OCI-LY1 (cell line): Measurements from ENCODE around the gene HOXA7.

ENCODE experiments used
- H2AFZ ChIP-seq: fragments of 200-600 bp; sonication (generic), shearing (Covaris generic); 2 replicates; pipeline ENCODE4 v1.6.0; 2014; ENCODE audit warnings: antibody characterized with exemption, mild to moderate bottlenecking, low read length
- H3F3A ChIP-seq: fragments of 200-600 bp; sonication (generic), shearing (Covaris generic); 2 replicates; pipeline ENCODE4 v1.6.0; 2014; ENCODE audit warnings: mild to moderate bottlenecking, antibody characterized with exemption, low read length, moderate library complexity; ENCODE audit not compliant: insufficient read depth
- H3K27ac ChIP-seq: fragments of 200-600 bp; sonication (generic); 2 replicates; pipeline ENCODE4 v1.5.1; 2014; ENCODE audit warnings: low read length, mixed run types, mild to moderate bottlenecking, low read depth; ENCODE audit not compliant: poor library complexity, severe bottlenecking
- H3K27me3 ChIP-seq: fragments of 200-600 bp; sonication (generic); 2 replicates; pipeline ENCODE4 v1.6.0; 2014; ENCODE audit warnings: antibody characterized with exemption, mild to moderate bottlenecking, low read length, moderate library complexity; ENCODE audit not compliant: insufficient read depth
- H3K36me3 ChIP-seq: fragments of 200-600 bp; sonication (generic); 2 replicates; pipeline ENCODE4 v1.6.1; 2014; ENCODE audit warnings: mild to moderate bottlenecking, antibody characterized with exemption, low read length, moderate library complexity, mixed read lengths; ENCODE audit not compliant: insufficient read depth
- H3K4me1 ChIP-seq: fragments of 200-600 bp; sonication (generic); 2 replicates; pipeline ENCODE4 v1.5.1; 2014; ENCODE audit warnings: mild to moderate bottlenecking, low read length, moderate library complexity; ENCODE audit not compliant: insufficient read depth, severe bottlenecking
- H3K4me2 ChIP-seq: fragments of 200-600 bp; sonication (generic), shearing (Covaris generic); 2 replicates; pipeline ENCODE4 v1.6.1; 2014; ENCODE audit warnings: low read length
- H3K4me3 ChIP-seq: fragments of 200-600 bp; sonication (generic); 2 replicates; pipeline ENCODE4 v1.5.1; 2014; ENCODE audit warnings: low read length, low read depth, mild to moderate bottlenecking, mixed read lengths; ENCODE audit not compliant: poor library complexity, severe bottlenecking
- H3K79me2 ChIP-seq: fragments of 200-600 bp; shearing (Covaris generic); 2 replicates; pipeline ENCODE4 v1.6.1; 2016; ENCODE audit warnings: mixed run types, low read length, mixed read lengths; ENCODE audit not compliant: insufficient read depth
- H3K9ac ChIP-seq: fragments of 200-600 bp; sonication (generic), shearing (Covaris generic); 2 replicates; pipeline ENCODE4 v1.6.1; 2014; ENCODE audit warnings: mild to moderate bottlenecking, low read length, mixed read lengths
- H3K9me2 ChIP-seq: fragments of 200-600 bp; sonication (generic), shearing (Covaris generic); 2 replicates; pipeline ENCODE4 v1.6.1; 2014; ENCODE audit warnings: low read depth, mild to moderate bottlenecking, low read length, mixed read lengths
- H3K9me3 ChIP-seq: fragments of 200-600 bp; shearing (Covaris generic); 2 replicates; pipeline ENCODE4 v1.6.1; 2014; ENCODE audit warnings: low read length, mixed read lengths
- H4K20me1 ChIP-seq: fragments of 200-600 bp; sonication (generic), shearing (Covaris generic); 2 replicates; pipeline ENCODE4 v1.6.0; 2016; ENCODE audit warnings: mild to moderate bottlenecking, low read length; ENCODE audit not compliant: insufficient read depth
- EZH2 ChIP-seq: fragments of 200-600 bp; sonication (generic), shearing (Covaris generic); IDR thresholded peaks from 2 replicates; pipeline ENCODE4 v1.8.0; 2017; ENCODE audit warnings: borderline replicate concordance, mixed run types, mild to moderate bottlenecking, antibody characterized with exemption, low read length, moderate library complexity, mixed read lengths
- TF ChIP-seq, protein P1 (sequence below): fragments of 200-600 bp; sonication (generic), shearing (Covaris generic); IDR thresholded peaks from 2 replicates; pipeline ENCODE4 v1.5.1; 2017; ENCODE audit warnings: mild to moderate bottlenecking, antibody characterized with exemption, low read length, moderate library complexity, mixed read lengths

HOXA7 gene

DNA sequence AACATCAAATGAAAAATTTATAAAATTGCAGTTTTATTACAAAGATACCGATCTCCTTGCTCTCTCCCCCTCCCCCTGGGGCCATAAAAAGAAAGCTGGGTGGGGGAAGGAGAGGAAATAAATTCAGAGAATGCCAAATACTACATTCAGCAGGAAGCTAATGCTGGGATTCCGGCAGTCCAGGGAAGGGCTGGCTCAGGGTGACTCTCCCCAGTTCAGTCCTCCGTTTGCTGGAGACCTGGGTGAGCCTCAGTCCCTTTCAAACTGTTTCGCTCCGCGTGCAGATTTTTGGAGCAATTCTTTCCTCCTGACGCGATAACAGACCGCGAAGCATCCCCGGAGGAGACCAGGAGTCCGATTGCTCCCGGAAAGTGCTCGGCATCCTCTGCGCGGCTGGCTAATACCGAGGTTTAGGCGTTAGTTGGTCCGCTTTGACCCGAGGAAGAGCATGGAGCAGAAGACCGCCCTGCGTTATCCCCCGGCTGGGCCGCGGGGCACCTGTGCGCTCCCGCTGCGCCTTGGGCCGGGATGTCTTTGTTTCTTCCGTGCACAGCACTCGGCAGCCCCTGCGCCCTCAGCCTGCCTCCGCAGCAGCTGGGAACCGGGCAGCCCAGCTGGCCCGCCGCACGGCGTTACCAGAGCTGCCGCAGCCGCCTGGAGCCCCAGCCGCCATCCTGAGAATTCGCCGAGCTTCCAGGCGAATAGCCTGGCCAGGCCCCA, 50.1 kb downstream of the HOXA7 start:
- H3K9ac ChIP-seq = no peak overlapping the region
- no peak overlapping the region for H3K4me3 ChIP-seq

DNA sequence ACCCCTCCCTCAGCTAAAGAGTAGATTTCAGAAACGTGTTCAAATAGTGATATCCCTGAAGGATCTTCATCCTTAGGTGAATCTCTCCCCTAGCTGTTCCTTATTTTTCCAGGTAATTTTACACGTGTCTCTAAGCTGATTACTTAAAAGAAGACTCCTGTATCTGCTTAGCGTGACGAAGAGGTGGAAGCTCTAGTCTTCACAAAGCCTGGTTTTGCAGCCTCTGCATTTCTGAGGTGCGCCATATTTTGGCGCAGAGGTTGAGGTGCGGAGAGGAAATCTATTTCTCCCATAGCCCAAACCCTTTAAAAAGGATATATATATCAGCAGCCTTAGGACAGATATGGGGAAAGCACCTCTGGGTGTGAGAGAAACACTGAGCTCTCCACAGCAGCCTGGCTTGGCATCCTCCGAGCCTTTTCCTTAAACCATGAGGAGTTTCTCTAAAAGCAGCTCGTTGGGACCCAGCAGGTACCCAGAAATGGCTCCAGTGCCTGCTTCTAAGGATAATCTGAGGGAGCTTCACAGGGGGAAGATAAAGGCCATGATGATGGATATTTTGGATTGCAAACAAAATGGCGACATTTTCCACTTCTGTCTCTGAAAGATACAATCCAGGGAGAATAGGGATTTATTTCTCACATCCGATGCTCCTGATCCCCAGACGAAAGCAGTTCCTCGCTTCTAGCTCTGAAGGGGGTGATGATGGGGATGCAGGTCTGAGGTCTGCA, 51.0 kb downstream of the HOXA7 start:
- H3K4me3 ChIP-seq = no peak overlapping the region
- H3K36me3 ChIP-seq = no peaks in the 10 kb centered on the region; the same call in 1 of the 2 replicates
- 0 out of 2 replicates have a peak, but pooled peaks cover under 1% of the 10 kb centered on the region for H3F3A ChIP-seq
- no peaks in the 10 kb centered on the region for H3K9me2 ChIP-seq
- H3K79me2 ChIP-seq = no peaks in the 10 kb centered on the region
- no peak for TF ChIP-seq EZH2
- TF ChIP-seq, protein P1, sequence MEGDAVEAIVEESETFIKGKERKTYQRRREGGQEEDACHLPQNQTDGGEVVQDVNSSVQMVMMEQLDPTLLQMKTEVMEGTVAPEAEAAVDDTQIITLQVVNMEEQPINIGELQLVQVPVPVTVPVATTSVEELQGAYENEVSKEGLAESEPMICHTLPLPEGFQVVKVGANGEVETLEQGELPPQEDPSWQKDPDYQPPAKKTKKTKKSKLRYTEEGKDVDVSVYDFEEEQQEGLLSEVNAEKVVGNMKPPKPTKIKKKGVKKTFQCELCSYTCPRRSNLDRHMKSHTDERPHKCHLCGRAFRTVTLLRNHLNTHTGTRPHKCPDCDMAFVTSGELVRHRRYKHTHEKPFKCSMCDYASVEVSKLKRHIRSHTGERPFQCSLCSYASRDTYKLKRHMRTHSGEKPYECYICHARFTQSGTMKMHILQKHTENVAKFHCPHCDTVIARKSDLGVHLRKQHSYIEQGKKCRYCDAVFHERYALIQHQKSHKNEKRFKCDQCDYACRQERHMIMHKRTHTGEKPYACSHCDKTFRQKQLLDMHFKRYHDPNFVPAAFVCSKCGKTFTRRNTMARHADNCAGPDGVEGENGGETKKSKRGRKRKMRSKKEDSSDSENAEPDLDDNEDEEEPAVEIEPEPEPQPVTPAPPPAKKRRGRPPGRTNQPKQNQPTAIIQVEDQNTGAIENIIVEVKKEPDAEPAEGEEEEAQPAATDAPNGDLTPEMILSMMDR = no peak
- H4K20me1 ChIP-seq = no peaks in the 10 kb centered on the region
- H3K4me1 ChIP-seq = no peaks in the 10 kb centered on the region
- H2AFZ ChIP-seq = no peak overlapping the region
- H3K4me2 ChIP-seq = no peak overlapping the region
- H3K9ac ChIP-seq = no peak overlapping the region
- H3K27me3 ChIP-seq = peaks cover 6% of the 10 kb centered on the region; the same call in 1 of the 2 replicates
- no peaks in the 10 kb centered on the region for H3K9me3 ChIP-seq
- no peak overlapping the region for H3K27ac ChIP-seq

More for the DNA sequence above, 50.1 kb downstream of the HOXA7 start:
- no peak for TF ChIP-seq EZH2
- TF ChIP-seq, protein P1 = no peak
- Histone ChIP-seq H3K4me1 (no peaks in the 10 kb centered on the region), H3K9me2 (no peaks in the 10 kb centered on the region), H3K36me3 (no peaks in the 10 kb centered on the region; the same call in 1 of the 2 replicates), H3K4me2 (no peak overlapping the region), H3K79me2 (no peaks in the 10 kb centered on the region), H2AFZ (no peak overlapping the region), H3F3A (no peaks in the 10 kb centered on the region), H3K9me3 (no peaks in the 10 kb centered on the region), H4K20me1 (no peaks in the 10 kb centered on the region), H3K27me3 (peaks cover 6% of the 10 kb centered on the region; the same call in 1 of the 2 replicates), H3K27ac (no peak overlapping the region)

DNA sequence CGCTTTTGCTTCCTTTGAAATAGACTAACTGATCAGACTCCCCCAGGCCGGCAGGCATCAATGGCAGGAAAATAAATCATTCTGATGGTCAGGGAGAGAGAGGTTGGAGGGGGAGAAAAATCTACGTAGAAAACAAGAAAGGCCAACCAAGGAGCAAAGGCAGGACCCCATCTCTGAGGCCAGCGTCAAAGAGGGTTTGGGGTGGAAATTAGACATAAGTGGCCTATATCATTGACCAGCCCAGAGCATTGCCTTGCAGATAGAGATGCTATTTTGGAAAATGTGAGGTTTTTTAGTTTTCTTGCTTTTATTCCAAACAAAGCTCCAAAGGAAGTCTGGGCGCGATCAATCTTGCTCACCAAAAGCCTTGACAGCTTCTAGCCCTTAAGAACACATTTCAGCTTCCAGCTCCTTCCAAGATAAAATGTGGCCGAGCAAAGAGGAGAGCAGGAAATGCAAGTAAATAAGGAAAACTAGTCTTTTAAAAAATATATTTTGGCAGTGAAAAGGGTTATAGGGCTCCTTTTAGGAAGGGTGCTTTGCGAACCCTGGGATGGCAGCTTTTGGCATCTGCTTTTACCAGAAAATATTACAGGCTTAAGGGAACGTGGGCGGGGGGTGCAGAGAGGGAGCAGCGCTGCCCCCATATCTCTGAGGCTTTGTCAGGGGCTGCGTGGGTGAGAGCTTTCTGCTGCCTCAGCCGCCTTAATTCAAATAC, 52.0 kb downstream of the HOXA7 start:
- no peaks in the 10 kb centered on the region for H3K9me2 ChIP-seq
- peaks cover 6% of the 10 kb centered on the region; the same call in 1 of the 2 replicates for H3K27me3 ChIP-seq
- no peak overlapping the region for H2AFZ ChIP-seq
- no peaks in the 10 kb centered on the region for H3K4me1 ChIP-seq
- no peaks in the 10 kb centered on the region for H3K9me3 ChIP-seq
- H3K9ac ChIP-seq = no peak overlapping the region
- 0 out of 2 replicates have a peak, but pooled peaks cover 6% of the 10 kb centered on the region for H3F3A ChIP-seq
- no peaks in the 10 kb centered on the region for H3K79me2 ChIP-seq
- TF ChIP-seq, protein P1 = no peak
- TF ChIP-seq EZH2 = no peak
- no peak overlapping the region for H3K27ac ChIP-seq
- H3K4me3 ChIP-seq = no peak overlapping the region
- H3K4me2 ChIP-seq = no peak overlapping the region
- H4K20me1 ChIP-seq = no peaks in the 10 kb centered on the region
- no peaks in the 10 kb centered on the region; the same call in 1 of the 2 replicates for H3K36me3 ChIP-seq
